ENCODE data around the gene CCDC12.
A peak's percentile ranks its signal among the peaks of the same experiment; 100 is the strongest.

Gene CCDC12

GRCh38 chr3:47004369-47005211 is 28.0 kb upstream of the CCDC12 start:
- no peaks in the 10 kb centered on the region for H3K27me3 Mint-ChIP-seq

DNA sequence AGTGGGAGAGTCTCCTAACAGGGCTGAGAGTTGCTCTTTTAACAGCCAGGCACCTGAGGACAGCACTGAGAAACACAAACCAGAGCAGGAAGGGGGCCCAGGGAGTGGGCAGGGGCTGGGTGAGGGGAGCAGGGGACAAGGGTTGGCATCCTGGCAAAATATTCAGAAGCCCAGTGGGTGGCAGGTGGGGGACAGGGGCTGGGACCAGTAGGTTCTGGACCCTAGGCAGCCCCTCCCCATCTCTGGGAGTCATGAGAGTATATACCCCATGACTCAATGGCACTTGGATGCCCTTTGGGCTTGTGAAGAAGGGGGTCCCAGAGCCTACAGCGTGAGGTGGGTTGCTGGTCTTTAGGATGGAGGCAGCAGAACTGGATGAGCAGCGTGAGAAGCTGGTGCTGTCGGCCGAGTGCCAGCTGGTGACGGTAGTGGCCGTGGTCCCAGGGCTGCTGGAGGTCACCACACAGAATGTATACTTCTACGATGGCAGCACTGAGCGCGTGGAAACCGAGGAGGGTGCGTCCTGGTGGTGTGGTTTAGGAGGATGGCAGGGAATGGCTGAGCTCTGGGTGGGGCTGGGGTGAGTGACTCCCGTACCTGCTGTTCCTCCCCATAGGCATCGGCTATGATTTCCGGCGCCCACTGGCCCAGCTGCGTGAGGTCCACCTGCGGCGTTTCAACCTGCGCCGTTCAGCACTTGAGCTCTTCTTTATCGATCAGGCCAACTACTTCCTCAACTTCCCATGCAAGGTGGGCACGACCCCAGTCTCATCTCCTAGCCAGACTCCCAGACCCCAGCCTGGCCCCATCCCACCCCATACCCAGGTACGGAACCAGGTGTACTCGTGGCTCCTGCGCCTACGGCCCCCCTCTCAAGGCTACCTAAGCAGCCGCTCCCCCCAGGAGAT is 27.2 kb upstream of the CCDC12 start:
- H3K4me3 Mint-ChIP-seq, result no peak overlapping the region
- H3K36me3 Mint-ChIP-seq (ENCODE audit: insufficient read depth), result peaks cover 78% of the 10 kb centered on the region
- ATAC-seq (replicated peaks) (no peak), DNase-seq (no peak)
- peaks cover 0 to 11% of the 10 kb centered on the region in 2 donors for H3K4me1 Mint-ChIP-seq (ENCODE audit: low read depth in 2 of 2)
- no peaks in the 10 kb centered on the region for H3K27me3 Mint-ChIP-seq
- peak overlapping the region in 1 of 2 donors; percentile 85 for H3K27ac Mint-ChIP-seq
- no peaks in the 10 kb centered on the region for H3K9me3 Mint-ChIP-seq

More at GRCh38 chr3:47004369-47005211, 28.0 kb upstream of the CCDC12 start:
- peaks cover 0 to 11% of the 10 kb centered on the region in 2 donors for H3K4me1 Mint-ChIP-seq (ENCODE audit: low read depth in 2 of 2)
- H3K27ac Mint-ChIP-seq, result peak overlapping the region in 1 of 2 donors; percentile 67
- H3K4me3 Mint-ChIP-seq, result no peak overlapping the region
- no peaks in the 10 kb centered on the region for H3K9me3 Mint-ChIP-seq
- DNase-seq (no peak), ATAC-seq (replicated peaks) (no peak)
- H3K36me3 Mint-ChIP-seq (ENCODE audit: insufficient read depth), result peaks cover 75% of the 10 kb centered on the region

- DNase-seq, result no peak
- Mint-ChIP-seq H3K27me3 (no peaks in the 10 kb centered on the region), H3K27ac (no peak overlapping the region), H3K4me1 (ENCODE audit: low read depth in 2 of 2) (peaks cover 4 to 15% of the 10 kb centered on the region in 2 donors), H3K36me3 (ENCODE audit: insufficient read depth) (peaks cover 82% of the 10 kb centered on the region), H3K4me3 (no peak overlapping the region), H3K9me3 (no peaks in the 10 kb centered on the region)
- no peak for ATAC-seq (replicated peaks)
Observed at GRCh38 chr3:47003056-47003410, 26.5 kb upstream of the CCDC12 start.

DNA sequence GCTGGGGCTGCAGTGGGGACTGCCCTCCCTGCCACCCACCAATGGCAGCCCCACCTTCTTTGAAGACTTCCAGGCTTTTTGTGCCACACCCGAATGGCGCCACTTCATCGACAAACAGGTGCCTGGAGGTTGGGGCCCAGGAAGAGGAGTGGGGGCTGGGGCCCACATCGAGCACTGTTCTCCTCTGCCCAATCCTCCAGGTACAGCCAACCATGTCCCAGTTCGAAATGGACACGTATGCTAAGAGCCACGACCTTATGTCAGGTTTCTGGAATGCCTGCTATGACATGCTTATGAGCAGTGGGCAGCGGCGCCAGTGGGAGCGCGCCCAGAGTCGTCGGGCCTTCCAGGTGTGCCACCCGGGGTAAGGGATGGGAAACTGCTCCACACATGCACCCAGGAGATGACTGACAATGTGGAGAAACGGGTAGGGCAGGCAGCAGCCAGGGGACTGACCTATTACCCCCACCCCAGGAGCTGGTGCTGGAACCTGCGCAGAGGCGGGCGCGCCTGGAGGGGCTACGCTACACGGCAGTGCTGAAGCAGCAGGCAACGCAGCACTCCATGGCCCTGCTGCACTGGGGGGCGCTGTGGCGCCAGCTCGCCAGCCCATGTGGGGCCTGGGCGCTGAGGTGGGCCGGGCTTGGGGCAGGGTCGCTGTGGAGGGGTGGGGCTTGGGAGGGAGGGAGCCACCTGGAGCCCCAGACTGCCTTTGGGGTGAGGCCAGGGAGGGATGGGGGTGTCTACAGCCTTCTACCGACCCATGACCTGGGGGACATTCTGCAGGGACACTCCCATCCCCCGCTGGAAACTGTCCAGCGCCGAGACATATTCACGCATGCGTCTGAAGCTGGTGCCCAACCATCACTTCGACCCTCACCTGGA is 25.9 kb upstream of the CCDC12 start:
- peak overlapping the region in 1 of 2 donors; percentile 67 for H3K27ac Mint-ChIP-seq
- no peak overlapping the region for H3K4me3 Mint-ChIP-seq
- H3K4me1 Mint-ChIP-seq (ENCODE audit: low read depth in 2 of 2), result peaks cover 6 to 19% of the 10 kb centered on the region in 2 donors
- H3K36me3 Mint-ChIP-seq (ENCODE audit: insufficient read depth), result peaks cover 81% of the 10 kb centered on the region
- ATAC-seq (replicated peaks) (no peak), DNase-seq (no peak)
- H3K9me3 Mint-ChIP-seq, result no peaks in the 10 kb centered on the region
- H3K27me3 Mint-ChIP-seq, result no peaks in the 10 kb centered on the region

DNA sequence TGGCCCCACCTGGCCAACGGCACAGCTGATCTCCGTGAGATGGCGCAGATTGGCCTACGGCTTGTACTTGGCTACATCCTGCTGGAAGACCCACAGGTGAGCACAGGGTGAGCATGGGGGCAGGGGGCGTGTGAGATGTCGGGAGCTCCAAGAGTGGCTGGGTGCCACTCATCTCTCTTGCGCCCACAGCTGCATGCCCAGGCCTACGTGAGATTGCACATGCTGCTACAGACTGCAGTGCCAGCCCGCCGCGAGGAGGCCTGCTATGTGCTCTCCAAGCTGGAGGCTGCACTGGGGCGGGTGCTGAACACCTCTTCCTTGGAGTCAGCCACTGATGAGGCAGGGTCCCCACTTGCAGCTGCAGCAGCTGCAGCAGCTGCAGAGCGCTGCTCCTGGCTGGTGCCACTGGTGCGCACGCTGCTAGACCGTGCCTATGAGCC is 25.2 kb upstream of the CCDC12 start:
- Mint-ChIP-seq H3K4me1 (ENCODE audit: low read depth in 2 of 2) (peaks cover 13 to 26% of the 10 kb centered on the region in 2 donors), H3K27me3 (no peaks in the 10 kb centered on the region), H3K4me3 (no peak overlapping the region), H3K36me3 (ENCODE audit: insufficient read depth) (peaks cover 77% of the 10 kb centered on the region), H3K9me3 (no peaks in the 10 kb centered on the region), H3K27ac (peak overlapping the region in 1 of 2 donors; percentile 46)
- DNase-seq (no peak), ATAC-seq (replicated peaks) (no peak)

- H3K27ac Mint-ChIP-seq, result peak overlapping the region in 1 of 2 donors; percentile 81
- H3K27me3 Mint-ChIP-seq, result no peaks in the 10 kb centered on the region
- DNase-seq (no peak), ATAC-seq (replicated peaks) (peak; percentile 18)
- H3K4me3 Mint-ChIP-seq, result no peak overlapping the region
- no peaks in the 10 kb centered on the region for H3K9me3 Mint-ChIP-seq
- H3K4me1 Mint-ChIP-seq (ENCODE audit: low read depth in 2 of 2), result peaks cover 14 to 28% of the 10 kb centered on the region in 2 donors
- H3K36me3 Mint-ChIP-seq (ENCODE audit: insufficient read depth), result peaks cover 73% of the 10 kb centered on the region
Observed at GRCh38 chr3:47000922-47001730, 24.6 kb upstream of the CCDC12 start.

GRCh38 chr3:47000198-47000815 is 23.8 kb upstream of the CCDC12 start:
- ATAC-seq (replicated peaks) (no peak), DNase-seq (no peak)
- Mint-ChIP-seq H3K27ac (peak overlapping the region in 1 of 2 donors; percentile 81), H3K4me1 (ENCODE audit: low read depth in 2 of 2) (peaks cover 14 to 26% of the 10 kb centered on the region in 2 donors), H3K36me3 (ENCODE audit: insufficient read depth) (peaks cover 68% of the 10 kb centered on the region), H3K27me3 (no peaks in the 10 kb centered on the region), H3K9me3 (no peaks in the 10 kb centered on the region), H3K4me3 (no peak overlapping the region)

- no peak for ATAC-seq (replicated peaks)
- no peak for DNase-seq
- Mint-ChIP-seq H3K36me3 (ENCODE audit: insufficient read depth) (peaks cover 63% of the 10 kb centered on the region), H3K27ac (peak overlapping the region in 1 of 2 donors; percentile 81), H3K9me3 (no peaks in the 10 kb centered on the region), H3K27me3 (no peaks in the 10 kb centered on the region), H3K4me3 (no peak overlapping the region), H3K4me1 (ENCODE audit: low read depth in 2 of 2) (peaks cover 14 to 28% of the 10 kb centered on the region in 2 donors)
Observed at GRCh38 chr3:46999516-47000197, 23.1 kb upstream of the CCDC12 start.

DNA sequence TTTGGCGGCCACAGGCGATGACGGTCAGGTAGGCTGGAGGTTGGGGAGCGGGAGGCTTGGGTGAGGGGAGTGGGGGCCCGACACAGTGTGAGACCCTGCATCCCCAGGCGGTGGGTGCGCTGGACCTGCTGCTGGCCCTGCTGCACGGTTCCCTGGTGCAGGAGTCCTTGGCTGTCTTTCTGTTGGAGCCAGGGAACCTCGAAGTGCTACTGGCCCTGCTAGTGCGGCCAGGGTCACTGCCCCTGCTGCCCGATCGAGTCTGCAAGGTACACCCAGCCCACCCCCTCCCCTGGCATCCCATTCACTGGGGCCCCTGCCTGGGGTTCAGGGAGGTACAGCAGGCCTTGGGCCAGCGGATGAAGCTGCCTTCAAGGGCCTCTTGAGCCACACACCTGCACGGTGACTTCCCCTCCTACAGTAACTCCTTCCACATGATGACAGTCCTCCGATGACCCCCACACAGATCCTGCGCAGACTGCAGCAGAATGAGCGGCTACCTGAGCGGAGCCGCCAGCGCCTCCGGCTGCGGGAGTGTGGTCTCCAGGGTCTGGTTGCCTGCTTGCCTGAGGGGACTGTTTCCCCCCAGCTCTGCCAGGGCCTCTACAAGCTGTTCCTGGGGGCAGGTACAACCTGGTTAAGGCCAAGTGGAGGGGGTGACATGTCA is 22.4 kb upstream of the CCDC12 start:
- Mint-ChIP-seq H3K27ac (peak overlapping the region; percentile 71 to 81), H3K9me3 (no peaks in the 10 kb centered on the region), H3K27me3 (no peaks in the 10 kb centered on the region), H3K4me3 (no peak overlapping the region), H3K36me3 (ENCODE audit: insufficient read depth) (peaks cover 57% of the 10 kb centered on the region), H3K4me1 (ENCODE audit: low read depth in 2 of 2) (peaks cover 14 to 33% of the 10 kb centered on the region in 2 donors)
- DNase-seq (no peak), ATAC-seq (replicated peaks) (no peak)

DNA sequence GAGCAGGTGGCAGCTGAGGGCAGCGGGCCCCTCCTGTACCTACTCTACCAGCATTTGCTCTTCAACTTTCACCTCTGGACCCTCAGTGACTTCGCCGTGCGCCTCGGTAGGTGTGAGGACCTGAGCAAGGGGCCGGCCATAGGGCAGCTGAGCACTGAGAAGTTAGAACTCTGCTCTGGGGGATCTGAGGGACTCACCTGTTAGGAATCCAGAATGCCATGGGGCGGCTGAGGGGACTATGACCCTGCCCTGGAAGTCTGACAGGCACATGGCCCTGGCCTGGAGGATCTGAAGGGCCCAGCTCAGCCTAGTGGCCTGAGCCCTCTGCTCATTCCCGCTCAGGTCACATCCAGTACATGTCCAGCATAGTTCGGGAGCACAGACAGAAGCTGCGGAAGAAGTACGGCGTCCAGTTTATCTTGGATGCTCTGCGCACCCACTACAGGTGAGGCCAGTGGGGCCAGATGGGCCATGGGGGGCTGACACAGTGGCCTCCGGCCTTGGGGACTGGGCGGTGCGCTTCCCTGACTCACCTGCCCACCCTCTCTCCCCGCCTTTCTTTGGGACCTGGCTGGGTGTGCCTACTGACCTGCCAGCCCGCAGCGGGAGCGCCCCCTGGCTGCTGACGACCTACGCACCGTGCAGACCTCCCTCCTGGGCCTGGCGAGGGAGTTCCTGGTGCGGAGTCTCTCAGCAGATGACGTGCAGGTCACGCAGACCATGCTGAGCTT is 21.7 kb upstream of the CCDC12 start:
- DNase-seq (peak; percentile 61 to 70 (median 64)), ATAC-seq (replicated peaks) (peak; percentile 69)
- Mint-ChIP-seq H3K9me3 (no peaks in the 10 kb centered on the region), H3K27me3 (no peaks in the 10 kb centered on the region), H3K27ac (peak overlapping the region; percentile 71 to 81), H3K36me3 (ENCODE audit: insufficient read depth) (peaks cover 50% of the 10 kb centered on the region), H3K4me1 (ENCODE audit: low read depth in 2 of 2) (peaks cover 14 to 35% of the 10 kb centered on the region in 2 donors), H3K4me3 (peak overlapping the region in 1 of 2 donors; percentile 34)
